KG1 (cell line): ENCODE data around the gene EEF2.
"Not testable (repeated sequence)": the region's sequence is repeated elsewhere in the genome, so short reads cannot be mapped to it uniquely, and the experiment has no call there.

ENCODE experiments used
- DNase-seq: peaks from one replicate; lab custom pipeline; 2025; lab: John Stamatoyannopoulos, UW

EEF2 gene

GRCh38 chr19:4014541-4015491, 29.6 kb upstream of the EEF2 start:
- DNase-seq: no peak

- DNase-seq: no peak
Observed at GRCh38 chr19:4013886-4014540, 28.8 kb upstream of the EEF2 start.

GRCh38 chr19:4012975-4013634, 27.8 kb upstream of the EEF2 start:
- no peak for DNase-seq

GRCh38 chr19:4012092-4012974, 27.1 kb upstream of the EEF2 start:
- DNase-seq: no peak

GRCh38 chr19:4011430-4011829, 26.2 kb upstream of the EEF2 start:
- DNase-seq: not testable (repeated sequence)

GRCh38 chr19:4010808-4011110, 25.5 kb upstream of the EEF2 start:
- no peak for DNase-seq

GRCh38 chr19:4009990-4010807, 24.9 kb upstream of the EEF2 start:
- DNase-seq: no peak

GRCh38 chr19:4007836-4008539, 22.7 kb upstream of the EEF2 start:
- no peak for DNase-seq

GRCh38 chr19:4007021-4007835, 22.0 kb upstream of the EEF2 start, which contains the start of gene PIAS4:
TSS of gene PIAS4 (plus strand) at chr19:4007736. CDS start at chr19:4007761, 25 bp downstream.
- DNase-seq: peak; percentile 89

GRCh38 chr19:4005436-4005835, 20.2 kb upstream of the EEF2 start:
- DNase-seq: not testable (repeated sequence)

GRCh38 chr19:4000798-4001197, 15.5 kb upstream of the EEF2 start:
- DNase-seq: not testable (repeated sequence)

GRCh38 chr19:3998667-3999412, 13.6 kb upstream of the EEF2 start:
- DNase-seq: not testable (repeated sequence)

GRCh38 chr19:3995607-3996006, 10.3 kb upstream of the EEF2 start:
- no peak for DNase-seq

- DNase-seq: no peak
Observed at GRCh38 chr19:3990815-3991117, 5.5 kb upstream of the EEF2 start.

GRCh38 chr19:3987619-3988371, 2.5 kb upstream of the EEF2 start:
- peak; percentile 78 for DNase-seq

GRCh38 chr19:3986260-3987041, 1.2 kb upstream of the EEF2 start:
- peak; percentile 67 for DNase-seq

GRCh38 chr19:3985643-3986259, 488 bp upstream of the EEF2 start:
- no peak for DNase-seq
